Hematopoietic multipotent progenitor cell treated with erythropoietin and hydrocortisone succinate and interleukin-3 and kit ligand, for 17 days (in vitro differentiated cells): ENCODE data around the gene GSTO2.
"Not testable (repeated sequence)": the region's sequence is repeated elsewhere in the genome, so short reads cannot be mapped to it uniquely, and the experiment has no call there.

Experiments used
- DNase-seq: peaks from one replicate; pipeline ENCODE4 v3.0.0-alpha.2; 2015; ENCODE audit warnings: low spot score

The GSTO2 gene

DNA sequence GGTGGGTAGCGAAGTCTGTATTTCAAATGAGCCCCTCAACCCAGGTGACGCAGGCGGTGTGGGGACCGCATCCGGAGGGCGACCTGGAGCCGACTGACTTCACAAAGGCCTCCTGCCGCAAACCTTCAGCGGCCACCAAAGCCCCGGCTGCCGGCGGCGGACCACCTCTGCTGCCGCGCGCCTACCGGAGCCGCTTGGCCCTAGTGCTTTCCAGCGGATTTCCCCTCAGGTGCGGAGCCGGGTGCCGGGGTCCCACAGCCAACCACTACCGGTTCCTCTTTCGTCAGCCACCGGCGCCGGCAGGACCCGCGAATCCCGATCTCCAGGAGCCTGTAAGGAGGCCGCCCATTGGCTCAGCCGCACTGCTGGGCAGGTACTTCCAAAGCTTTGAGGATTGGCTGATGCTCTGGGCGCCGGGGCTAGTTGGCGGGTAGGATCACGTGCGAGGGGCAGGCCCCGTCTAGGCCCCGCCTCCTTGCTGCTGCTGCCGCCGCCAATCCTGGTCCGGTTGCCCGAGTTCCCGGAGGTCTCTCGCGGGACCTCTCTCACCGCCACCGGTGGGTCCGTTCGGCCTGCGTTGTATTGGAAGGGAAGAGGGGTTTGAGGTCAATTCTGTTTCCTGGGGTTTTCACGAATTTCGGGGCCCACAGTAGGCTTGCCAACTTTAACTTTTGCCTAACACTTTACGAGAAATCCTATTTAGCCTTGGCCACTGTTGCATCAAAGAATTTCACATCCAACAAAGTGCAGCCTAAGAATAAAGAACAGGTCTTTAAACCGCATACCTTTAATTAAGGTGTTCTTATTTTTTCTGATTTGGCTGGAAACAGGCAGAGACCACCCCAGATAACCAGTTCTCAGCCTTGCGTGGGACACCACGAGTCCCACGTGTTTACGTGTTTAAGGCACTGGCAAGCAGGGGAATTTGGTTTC lies at the start of gene GSTO2:
Gene GSTO2, plus strand, starts transcription at position 472 of the 933 bp plus-strand sequence. CDS start 5,732 bp downstream, outside the sequence.
- peak; percentile 98 for DNase-seq

GRCh38 chr10:104220522-104220921 lies 48.5 kb upstream of the GSTO2 start:
- no peak for DNase-seq

DNA sequence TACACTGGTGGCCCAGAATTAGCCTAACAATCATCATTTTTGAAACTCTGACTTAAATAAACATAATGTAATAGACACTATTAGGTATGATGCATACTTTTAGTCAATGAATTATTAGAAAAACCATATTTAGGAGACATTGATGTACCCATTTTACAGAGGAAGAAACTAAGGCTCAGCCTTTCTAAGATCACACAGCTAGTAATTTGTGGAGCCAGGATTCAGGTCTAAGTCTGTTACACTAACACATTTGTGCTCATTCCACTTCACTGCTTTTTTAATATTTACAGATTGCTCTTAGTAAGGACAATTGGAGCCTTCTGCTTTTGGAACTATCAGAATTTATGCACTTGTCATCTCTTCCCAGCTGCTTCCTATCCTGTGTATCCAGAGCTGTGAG lies 45.7 kb upstream of the GSTO2 start:
- no peak for DNase-seq

GRCh38 chr10:104230490-104230889 lies 38.5 kb upstream of the GSTO2 start:
- DNase-seq = no peak

GRCh38 chr10:104231784-104232612 lies 37.0 kb upstream of the GSTO2 start, which contains the start of gene CFAP43:
CFAP43 (minus strand) TSS chr10:104232364; CDS start chr10:104232246, 118 bp downstream.
- DNase-seq = peak; percentile 98

GRCh38 chr10:104232613-104233102 lies 36.3 kb upstream of the GSTO2 start:
- DNase-seq = no peak

- DNase-seq = no peak
Observed at GRCh38 chr10:104233817-104234216, 35.2 kb upstream of the GSTO2 start.

- DNase-seq = no peak
Observed at GRCh38 chr10:104234934-104235333, 34.0 kb upstream of the GSTO2 start.

DNA sequence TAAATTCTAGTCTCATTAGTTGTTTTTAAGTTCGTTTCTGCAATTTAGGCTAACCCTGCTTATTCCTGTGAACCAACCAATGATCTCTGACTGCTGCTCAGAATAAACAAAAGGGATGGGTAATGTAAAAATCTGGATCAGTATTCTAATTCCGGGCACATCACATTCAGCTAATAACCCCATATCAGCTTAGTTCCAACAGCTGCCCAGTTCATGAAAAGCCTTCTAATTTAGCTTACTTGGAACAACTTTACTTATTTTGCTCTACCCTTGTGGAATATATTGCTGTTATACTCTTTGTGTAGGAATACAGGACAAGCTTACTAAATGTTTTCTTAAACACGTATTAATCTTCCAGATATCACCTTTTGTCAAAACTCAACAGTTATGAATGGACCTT lies 33.2 kb upstream of the GSTO2 start:
- no peak for DNase-seq

DNA sequence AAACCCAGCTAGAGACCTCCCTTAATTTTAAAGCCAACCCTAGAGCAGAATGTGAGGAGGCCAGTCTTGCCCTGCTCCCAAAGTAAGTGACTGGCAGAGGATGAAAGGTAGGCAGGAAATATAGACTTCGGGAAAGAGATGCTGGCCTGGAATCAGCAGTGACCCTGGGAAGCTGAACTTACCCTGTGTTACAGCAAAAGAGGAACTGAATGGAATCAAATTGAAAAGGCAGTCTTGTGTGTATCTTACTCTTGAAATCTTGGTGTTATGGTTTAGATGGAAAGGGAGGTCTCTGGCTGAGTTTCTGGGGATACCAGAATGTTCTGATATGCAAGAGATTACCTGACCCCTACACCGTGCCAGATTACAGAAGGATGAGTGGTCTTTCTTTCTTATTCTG lies 28.9 kb upstream of the GSTO2 start:
- DNase-seq = no peak

- no peak for DNase-seq
Observed at GRCh38 chr10:104242545-104242944, 26.4 kb upstream of the GSTO2 start.

GRCh38 chr10:104243009-104243408 lies 26.0 kb upstream of the GSTO2 start:
- DNase-seq = not testable (repeated sequence)

DNA sequence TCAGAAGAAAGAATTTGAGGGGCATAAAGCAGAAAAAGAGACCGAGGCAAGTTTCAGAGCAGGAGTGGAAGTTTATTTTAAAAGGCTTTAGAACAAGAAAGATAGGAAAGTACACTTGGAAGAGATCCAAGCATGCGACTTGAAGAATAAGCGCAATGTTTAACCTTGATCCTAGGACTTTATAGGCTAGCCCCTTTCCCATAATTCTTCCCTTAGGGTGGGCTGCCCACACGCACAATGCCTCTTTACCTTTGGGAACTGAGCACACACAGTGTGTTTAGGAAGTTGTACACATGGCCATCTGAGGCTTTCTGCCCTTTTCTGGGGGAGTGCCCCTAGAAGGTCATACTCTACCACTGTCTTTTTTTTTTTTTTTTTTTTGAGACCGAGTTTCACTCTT lies 25.5 kb upstream of the GSTO2 start:
- DNase-seq = no peak

GRCh38 chr10:104245066-104245632 lies 23.8 kb upstream of the GSTO2 start:
- DNase-seq = no peak

DNA sequence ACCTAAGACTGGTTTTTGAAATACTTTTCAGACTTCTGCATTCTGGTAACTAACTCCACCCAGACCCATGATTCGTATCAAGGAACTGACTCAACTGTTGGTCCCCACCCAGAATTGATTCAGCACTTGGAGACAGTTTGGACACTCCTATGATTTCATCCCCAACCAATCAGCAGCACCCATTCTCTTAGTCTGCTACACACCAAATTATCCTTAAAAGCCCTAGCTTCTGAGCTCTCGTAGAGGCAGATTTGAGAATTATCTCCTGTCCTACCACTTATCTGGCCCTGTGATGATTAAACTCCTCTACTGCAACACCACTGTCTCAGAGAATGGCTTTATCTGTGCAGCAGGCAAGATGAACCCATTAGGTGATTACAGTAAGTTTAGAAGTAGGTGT lies 22.0 kb upstream of the GSTO2 start:
- peak; percentile 80 for DNase-seq

DNA sequence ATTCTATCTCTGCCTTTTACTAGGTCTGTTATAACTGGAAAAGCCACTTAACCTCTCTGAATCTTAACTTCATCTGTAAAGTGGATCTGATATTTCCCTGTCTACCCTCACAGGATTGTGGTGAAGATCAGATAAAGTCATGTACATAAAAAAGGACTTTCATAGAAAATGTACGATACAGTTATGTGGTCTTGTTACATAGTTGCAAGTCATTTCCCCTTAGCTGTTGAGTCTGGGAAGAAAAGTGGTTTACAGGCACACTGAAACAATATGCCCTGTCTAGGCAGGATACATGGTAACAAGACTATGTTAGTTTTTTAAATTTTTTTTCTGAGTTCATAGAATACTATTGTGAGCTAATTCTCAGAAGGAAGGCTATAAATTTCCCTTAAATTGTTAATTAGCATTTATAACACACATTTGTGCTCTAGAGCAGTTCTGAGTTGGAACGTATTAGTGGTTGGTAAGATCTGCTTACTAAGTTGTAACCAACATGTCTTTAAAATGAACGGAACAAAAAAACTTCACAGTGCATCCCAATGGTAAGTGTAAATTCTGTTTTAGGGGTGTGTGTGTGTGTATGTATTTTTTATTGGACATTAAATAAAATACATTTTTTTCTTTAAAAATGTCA lies 21.4 kb upstream of the GSTO2 start:
- no peak for DNase-seq

GRCh38 chr10:104248931-104249330 lies 20.1 kb upstream of the GSTO2 start:
- not testable (repeated sequence) for DNase-seq

- no peak for DNase-seq
Observed at GRCh38 chr10:104250371-104250770, 18.6 kb upstream of the GSTO2 start.

DNA sequence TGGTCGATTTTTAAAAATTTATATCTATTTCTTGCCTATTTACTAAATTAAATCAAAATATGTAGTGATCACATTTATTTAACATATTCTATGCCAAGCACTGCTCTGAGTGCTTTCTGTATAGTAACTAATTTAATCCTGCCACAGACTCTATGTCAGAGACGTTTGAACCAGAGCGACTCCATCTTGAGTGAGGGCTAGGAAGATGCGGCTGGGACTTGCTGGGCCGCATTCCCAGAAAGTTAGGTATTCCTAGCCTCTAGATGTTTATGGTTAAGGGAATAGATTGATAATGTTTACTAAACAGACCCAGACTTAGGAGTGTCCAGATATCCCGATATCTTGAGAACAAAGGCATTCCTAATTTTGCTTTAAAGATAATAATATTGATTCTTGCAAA lies 17.5 kb upstream of the GSTO2 start:
- no peak for DNase-seq

- peak; percentile 46 for DNase-seq
Observed at GRCh38 chr10:104252368-104252767, 16.6 kb upstream of the GSTO2 start.

GRCh38 chr10:104253106-104253505 lies 15.9 kb upstream of the GSTO2 start:
- DNase-seq = peak; percentile 81
